Measurements from ENCODE around the gene CDH23.

DNA sequence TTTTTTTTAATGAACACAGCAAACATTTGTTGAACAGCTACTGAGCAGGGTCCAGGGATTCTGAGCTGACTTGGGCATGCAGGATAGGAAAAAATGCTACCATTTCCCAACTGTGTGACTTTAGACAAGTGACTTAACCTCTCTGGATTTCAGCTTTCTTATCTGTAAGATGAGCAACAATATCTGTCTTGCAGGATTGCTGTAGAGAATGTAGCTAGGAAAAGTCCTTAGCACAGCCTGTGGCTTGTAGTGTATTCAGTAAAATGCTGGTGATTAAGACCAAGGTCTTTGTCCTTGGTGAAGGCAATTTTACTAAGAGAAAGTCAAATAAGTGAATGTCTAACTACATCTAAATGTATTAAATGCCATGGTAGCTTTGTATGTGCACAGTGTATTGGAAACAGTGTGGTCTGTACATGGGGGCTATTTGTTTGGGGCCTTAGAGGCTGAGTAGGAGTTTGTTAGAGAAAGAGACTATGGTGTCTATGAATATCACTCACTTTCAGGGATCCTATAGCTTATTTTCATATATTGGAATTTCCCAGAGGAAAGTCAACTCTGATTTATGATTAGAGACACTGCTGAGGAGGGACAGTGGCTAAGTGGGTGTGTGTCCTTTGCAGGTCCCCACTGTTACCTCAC lies 118.9 kb downstream of the CDH23 start:
- TF ChIP-seq POLR2A (IDR thresholded peaks at IDR 0.05) (no peak), CTCF (IDR thresholded peaks at IDR 0.05) (no peak), POLR2AphosphoS5 (IDR thresholded peaks at IDR 0.05) (no peak), EP300 (IDR thresholded peaks at IDR 0.05; ENCODE audit: low read depth) (no peak)

Data from transverse colon (tissue), 4 donors.